GM15510 (cell line): Measurements from ENCODE around the gene EPS8.

ENCODE experiments used
- POLR2A ChIP-seq: IDR thresholded peaks from 3 replicates; pipeline ENCODE4 v1.6.1; 2011; ENCODE audit warnings: borderline replicate concordance; ENCODE audit not compliant: insufficient read length; ENCODE audit errors: extremely low read depth

EPS8 gene

GRCh38 chr12:15589328-15590032, 199.7 kb downstream of the EPS8 start:
- no peak for TF ChIP-seq POLR2A

DNA sequence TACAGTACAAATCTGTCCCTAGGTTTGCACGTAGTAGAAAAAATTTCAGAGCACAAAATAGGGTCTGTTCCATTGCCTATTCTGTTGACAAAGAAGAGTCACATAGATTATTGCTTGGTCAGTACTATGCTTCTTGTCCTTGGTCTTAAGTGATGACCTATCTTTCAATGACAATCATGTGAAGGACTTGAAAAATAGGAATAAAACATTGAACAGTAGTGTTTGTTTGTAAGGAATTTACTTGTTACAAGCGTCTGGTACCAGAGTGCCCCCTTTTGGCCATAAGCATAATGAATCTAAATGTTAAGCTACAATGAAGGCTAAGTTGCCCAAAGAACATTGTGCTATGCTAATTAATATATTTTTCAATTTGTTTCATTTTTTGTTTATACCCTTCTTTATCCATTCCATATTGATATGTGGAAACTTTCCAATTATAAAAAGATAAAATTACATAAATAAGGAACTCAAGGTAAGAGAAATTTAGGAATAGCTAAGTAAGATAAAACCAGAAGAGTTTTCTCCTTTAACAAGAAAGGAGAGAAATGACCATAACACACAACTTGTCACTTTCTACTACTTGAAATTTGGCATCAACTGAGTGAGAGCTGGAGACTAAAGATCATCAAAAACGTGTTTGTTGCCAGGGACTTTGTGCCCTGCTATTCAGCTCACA, 204.7 kb downstream of the EPS8 start:
- TF ChIP-seq POLR2A = no peak

GRCh38 chr12:15583804-15584203, 205.4 kb downstream of the EPS8 start:
- no peak for TF ChIP-seq POLR2A

- TF ChIP-seq POLR2A = no peak
These were observed 208.2 kb downstream of the EPS8 start for GRCh38 chr12:15581006-15581405.

DNA sequence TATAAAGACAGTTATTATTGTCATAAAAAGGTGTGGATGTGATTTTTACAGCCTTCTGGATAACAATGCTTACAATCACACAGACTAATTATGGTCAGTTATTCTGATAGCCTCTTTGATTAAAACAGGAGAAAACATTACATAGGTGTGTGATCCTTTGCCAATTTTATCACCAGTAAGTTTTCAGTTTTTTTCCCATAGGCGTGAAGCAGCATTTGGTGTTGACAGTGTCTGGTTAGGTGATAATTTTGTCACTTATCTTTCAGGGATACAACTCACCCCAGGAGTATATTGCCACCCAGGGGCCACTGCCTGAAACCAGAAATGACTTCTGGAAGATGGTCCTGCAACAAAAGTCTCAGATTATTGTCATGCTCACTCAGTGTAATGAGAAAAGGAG, 208.8 kb downstream of the EPS8 start:
- no peak for TF ChIP-seq POLR2A

- TF ChIP-seq POLR2A = no peak
These were observed 213.3 kb downstream of the EPS8 start for GRCh38 chr12:15575671-15576541.

GRCh38 chr12:15574353-15574752, 214.8 kb downstream of the EPS8 start:
- no peak for TF ChIP-seq POLR2A
